Hepatocyte (in vitro differentiated cells): ENCODE data around the gene NRXN2.

ENCODE experiments used
- EZH2 ChIP-seq: fragments of 200-600 bp; sonication (generic); IDR thresholded peaks from 2 replicates; pipeline ENCODE4 v1.6.1; 2016; ENCODE audit warnings: antibody characterized with exemption, mild to moderate bottlenecking, borderline replicate concordance
- EZH2phosphoT487 ChIP-seq: fragments of 200-600 bp; sonication (generic); IDR thresholded peaks from one replicate; pipeline ENCODE4 v1.6.1; 2018; ENCODE audit warnings: antibody characterized with exemption, mild to moderate bottlenecking, low read depth, moderate library complexity; ENCODE audit not compliant: unreplicated experiment, severe bottlenecking
- TF ChIP-seq, protein P1 (sequence below): fragments of 200-600 bp; sonication (generic); IDR thresholded peaks from 2 replicates; pipeline ENCODE4 v1.5.1; 2016; ENCODE audit warnings: antibody characterized with exemption, mild to moderate bottlenecking; ENCODE audit not compliant: poor library complexity

- TF ChIP-seq, protein P1, sequence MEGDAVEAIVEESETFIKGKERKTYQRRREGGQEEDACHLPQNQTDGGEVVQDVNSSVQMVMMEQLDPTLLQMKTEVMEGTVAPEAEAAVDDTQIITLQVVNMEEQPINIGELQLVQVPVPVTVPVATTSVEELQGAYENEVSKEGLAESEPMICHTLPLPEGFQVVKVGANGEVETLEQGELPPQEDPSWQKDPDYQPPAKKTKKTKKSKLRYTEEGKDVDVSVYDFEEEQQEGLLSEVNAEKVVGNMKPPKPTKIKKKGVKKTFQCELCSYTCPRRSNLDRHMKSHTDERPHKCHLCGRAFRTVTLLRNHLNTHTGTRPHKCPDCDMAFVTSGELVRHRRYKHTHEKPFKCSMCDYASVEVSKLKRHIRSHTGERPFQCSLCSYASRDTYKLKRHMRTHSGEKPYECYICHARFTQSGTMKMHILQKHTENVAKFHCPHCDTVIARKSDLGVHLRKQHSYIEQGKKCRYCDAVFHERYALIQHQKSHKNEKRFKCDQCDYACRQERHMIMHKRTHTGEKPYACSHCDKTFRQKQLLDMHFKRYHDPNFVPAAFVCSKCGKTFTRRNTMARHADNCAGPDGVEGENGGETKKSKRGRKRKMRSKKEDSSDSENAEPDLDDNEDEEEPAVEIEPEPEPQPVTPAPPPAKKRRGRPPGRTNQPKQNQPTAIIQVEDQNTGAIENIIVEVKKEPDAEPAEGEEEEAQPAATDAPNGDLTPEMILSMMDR, result no peak
- TF ChIP-seq EZH2 (no peak), EZH2phosphoT487 (no peak)
These were observed 117.8 kb downstream of the NRXN2 start for GRCh38 chr11:64605244-64605560.
